ENCODE results near the gene TCF7L2.

TCF7L2 gene

GRCh38 chr10:113068178-113068890 lies 118.3 kb downstream of the TCF7L2 start:
- no peak for DNase-seq

GRCh38 chr10:113069595-113069994 lies 119.5 kb downstream of the TCF7L2 start:
- peak; percentile 1 for DNase-seq

GRCh38 chr10:113071446-113071845 lies 121.4 kb downstream of the TCF7L2 start:
- peak; percentile 26 for DNase-seq

DNA sequence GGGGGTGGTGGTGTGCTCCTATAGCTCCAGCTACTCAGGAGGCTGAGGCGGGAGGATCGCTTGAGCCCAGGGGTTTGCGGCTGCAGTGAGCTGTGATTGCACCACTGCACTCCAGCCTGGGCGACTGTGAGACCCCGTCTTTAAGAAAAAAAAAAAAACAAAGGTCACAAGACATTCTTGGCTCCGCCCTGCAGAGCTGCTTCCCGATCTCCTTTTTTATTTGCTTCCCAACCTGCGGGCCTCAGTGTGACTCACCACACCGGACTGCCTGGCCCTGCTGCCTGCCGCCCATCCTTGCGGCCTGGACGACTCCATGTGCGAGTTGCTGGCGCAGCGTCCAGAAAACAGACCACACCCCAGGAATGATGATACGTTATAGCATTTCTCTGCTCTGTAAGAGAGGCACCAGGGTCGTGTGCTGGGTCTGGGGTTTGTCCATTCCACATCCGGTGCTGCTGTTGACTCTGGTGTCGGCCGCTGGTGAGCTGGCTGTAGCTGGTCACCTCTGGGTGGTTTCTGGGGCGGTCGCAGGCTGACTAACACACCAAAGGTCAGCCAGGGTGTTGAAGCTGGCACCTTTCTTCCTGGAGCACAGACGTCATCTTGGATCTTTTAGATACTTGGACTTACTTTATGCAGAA lies 123.6 kb downstream of the TCF7L2 start:
- DNase-seq = peak; percentile 77

- no peak for DNase-seq
These were observed 126.9 kb downstream of the TCF7L2 start for GRCh38 chr10:113076949-113077348.

DNA sequence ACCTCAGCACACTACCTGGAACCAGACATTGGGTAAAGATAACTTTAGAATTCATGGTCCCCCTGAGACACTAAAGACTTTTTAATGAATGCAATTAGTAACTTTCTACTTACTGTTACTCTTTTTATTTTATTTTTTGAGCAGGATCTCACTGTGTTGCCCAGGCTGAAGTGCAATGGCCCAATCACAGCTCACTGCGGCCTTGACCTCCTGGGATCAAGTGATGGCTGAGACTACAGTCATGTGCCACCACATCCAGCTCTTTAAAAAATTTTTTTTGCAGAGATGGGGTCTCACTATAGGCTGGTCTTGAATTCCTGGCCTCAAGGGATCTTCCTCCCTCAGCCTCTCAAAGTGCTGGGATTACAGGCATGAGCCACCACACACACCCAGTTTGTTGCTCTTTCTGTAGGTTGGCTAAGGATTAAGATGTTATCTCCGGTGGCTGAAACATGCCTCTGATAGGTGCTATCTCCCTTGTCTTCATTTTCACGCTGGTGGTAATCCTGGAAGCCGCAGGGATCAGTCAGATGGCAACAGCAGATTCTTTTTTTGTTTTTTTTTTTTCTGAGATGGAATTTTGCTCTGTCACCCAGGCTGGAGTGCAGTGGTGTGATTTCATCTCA lies 128.3 kb downstream of the TCF7L2 start:
- DNase-seq = no peak

GRCh38 chr10:113080061-113080924 lies 130.2 kb downstream of the TCF7L2 start:
- DNase-seq = no peak

DNA sequence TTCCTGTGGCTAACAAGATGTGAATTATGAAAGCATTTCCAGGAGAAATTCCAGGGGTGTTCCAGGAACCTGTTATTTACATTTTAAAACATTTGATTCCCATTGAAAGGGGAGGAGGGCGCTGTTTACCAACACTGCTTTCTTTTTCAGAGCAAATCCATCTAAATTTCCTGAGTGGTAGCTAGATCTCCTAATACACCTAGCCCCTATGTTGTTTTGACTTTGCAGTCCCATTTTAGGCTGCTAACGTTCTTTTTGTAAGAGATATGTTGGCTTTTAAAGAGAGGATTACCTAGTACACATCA lies 130.8 kb downstream of the TCF7L2 start:
- DNase-seq = no peak

DNA sequence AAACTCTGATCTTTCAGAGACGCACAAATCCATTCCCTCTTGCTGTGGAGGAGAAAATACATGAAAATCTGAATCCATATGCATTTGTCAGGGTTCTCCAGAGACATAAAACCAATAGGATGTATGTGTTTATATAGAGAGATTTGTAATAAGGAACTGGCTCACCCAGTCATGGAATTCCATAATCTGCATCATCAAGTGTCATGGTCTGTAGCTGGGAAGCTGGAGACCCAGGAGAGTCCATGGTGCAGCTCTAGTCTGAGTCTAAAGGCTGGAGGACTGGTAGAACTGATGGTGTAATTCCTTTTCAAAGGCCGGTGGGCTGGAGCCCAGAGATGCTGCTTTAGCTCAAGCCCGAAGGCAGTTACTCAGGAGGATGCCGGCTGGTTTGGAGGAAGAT lies 134.0 kb downstream of the TCF7L2 start:
- DNase-seq = no peak

DNA sequence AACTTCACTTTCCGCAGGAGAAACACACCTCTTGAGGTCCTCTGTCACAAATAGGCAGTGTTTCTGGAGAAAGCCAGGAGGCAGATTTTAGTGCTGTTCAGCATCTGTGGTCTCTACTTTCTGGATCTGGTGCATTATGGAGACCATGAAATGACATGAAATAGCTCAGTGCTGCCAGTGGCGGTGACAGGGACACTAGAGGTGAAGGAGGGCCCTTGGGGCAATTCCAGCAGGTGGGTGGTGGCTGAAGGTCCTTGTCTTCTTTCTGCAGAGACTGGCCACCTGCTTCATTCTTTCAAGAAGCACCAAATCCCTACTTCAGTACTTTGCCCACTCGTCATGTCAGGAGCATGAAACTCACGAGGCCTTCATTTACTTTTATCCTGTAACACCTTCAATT lies 135.7 kb downstream of the TCF7L2 start:
- DNase-seq = peak; percentile 11

- peak; percentile 0 for DNase-seq
These were observed 136.2 kb downstream of the TCF7L2 start for GRCh38 chr10:113086282-113086681.

GRCh38 chr10:113087165-113088029 lies 137.3 kb downstream of the TCF7L2 start:
- peak; percentile 12 for DNase-seq

GRCh38 chr10:113088194-113088593 lies 138.1 kb downstream of the TCF7L2 start:
- peak; percentile 7 for DNase-seq

GRCh38 chr10:113089551-113089950 lies 139.5 kb downstream of the TCF7L2 start:
- DNase-seq = no peak

- no peak for DNase-seq
These were observed 141.9 kb downstream of the TCF7L2 start for GRCh38 chr10:113091920-113092319.

GRCh38 chr10:113093188-113094113 lies 143.4 kb downstream of the TCF7L2 start:
- DNase-seq = no peak

DNA sequence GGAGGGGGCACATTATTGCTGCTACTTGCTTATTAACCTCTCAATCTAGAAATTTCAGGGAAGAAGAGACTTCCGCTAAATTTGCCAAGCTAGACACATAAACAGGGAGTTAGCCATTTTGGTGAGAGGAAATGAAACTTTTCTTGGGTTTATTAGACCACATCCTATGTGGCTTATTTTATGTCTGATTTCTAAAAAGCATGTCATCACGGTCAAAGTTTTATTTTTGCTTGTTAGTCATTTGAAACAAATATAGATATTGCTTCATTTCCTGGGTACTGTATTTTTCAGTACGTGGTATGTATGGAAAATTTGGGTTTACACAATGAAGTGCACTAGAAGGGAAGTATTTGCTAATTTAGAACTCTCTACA lies 144.1 kb downstream of the TCF7L2 start:
- DNase-seq = no peak

DNA sequence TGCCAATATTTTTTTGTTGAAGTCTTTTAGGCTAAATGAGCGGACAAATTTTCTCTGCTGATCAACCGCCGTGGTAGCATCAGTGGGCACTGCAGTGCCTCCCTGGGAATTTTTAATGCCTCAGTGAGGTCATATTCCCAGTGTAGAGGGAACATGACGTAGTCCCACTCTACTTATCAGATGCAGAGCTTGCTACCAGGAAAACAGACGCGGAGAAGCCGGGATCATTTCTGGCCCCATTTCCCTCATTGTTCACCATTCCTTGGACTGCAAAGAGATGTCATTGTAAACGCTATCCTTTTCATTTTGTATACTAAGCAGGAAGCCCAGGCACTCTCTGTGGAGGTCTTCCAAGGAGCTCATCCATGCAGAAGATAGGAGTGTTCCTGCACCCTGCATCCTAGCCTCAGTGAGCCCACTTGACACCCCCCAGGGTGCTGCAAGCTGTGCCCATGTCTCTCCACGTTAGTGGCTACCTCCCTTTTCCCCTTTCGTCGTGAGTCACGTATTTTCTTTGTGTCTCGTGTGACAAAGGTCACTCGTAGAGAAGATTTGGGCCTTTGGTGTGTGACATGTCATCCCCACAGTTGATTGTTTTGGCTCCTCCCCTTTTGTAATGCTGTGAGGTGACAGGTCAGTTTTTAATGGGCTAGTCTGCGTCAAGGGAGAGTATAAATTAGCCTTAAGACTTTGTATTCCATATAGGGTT lies 145.5 kb downstream of the TCF7L2 start:
- DNase-seq = no peak

- DNase-seq = peak; percentile 56
These were observed 146.3 kb downstream of the TCF7L2 start for GRCh38 chr10:113096128-113096996.

GRCh38 chr10:113097036-113097435 lies 147.0 kb downstream of the TCF7L2 start:
- no peak for DNase-seq

Data from right hindlimb (tissue), 1 donor.